OCI-LY7 (cell line): Measurements from ENCODE around the gene MAOB.

Experiments used
- EZH2phosphoT487 ChIP-seq: fragments of 200-600 bp; sonication (generic); IDR thresholded peaks from 2 replicates; pipeline ENCODE4 v1.6.1; 2018; ENCODE audit warnings: low read depth, borderline replicate concordance, mild to moderate bottlenecking, mixed run types, antibody characterized with exemption, low read length, moderate library complexity, mixed read lengths
- TF ChIP-seq, protein P1 (sequence below): fragments of 200-600 bp; sonication (generic); conservative IDR thresholded peaks from 2 replicates; pipeline ENCODE4 v1.5.1; 2014; ENCODE audit warnings: mild to moderate bottlenecking, antibody characterized with exemption, low read length, moderate library complexity, mixed read lengths

DNA sequence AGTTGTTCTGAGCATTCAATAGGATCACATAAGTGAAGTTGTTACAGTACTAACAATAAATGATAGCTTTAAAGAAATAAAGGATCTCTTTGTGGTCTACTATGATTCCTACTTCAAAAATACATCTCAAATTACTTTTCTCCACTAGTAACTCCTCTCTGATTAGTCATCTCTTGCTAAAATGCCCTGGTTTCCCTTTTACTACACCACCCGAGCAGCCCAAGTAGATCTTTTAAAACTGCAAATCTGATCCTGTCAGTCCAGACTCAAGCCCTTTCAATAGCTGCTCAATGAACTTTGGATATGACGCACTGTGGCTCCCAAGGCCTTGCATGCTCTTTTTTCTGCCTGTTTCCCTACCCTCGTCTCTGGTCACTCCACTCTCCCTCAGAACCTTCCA lies 128.6 kb downstream of the MAOB start:
- TF ChIP-seq, protein P1, sequence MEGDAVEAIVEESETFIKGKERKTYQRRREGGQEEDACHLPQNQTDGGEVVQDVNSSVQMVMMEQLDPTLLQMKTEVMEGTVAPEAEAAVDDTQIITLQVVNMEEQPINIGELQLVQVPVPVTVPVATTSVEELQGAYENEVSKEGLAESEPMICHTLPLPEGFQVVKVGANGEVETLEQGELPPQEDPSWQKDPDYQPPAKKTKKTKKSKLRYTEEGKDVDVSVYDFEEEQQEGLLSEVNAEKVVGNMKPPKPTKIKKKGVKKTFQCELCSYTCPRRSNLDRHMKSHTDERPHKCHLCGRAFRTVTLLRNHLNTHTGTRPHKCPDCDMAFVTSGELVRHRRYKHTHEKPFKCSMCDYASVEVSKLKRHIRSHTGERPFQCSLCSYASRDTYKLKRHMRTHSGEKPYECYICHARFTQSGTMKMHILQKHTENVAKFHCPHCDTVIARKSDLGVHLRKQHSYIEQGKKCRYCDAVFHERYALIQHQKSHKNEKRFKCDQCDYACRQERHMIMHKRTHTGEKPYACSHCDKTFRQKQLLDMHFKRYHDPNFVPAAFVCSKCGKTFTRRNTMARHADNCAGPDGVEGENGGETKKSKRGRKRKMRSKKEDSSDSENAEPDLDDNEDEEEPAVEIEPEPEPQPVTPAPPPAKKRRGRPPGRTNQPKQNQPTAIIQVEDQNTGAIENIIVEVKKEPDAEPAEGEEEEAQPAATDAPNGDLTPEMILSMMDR = no peak
- TF ChIP-seq EZH2phosphoT487 = no peak
